GM19328 (cell line): ENCODE data around the gene ZNF581.

Source experiments
- ATAC-seq: cut with Tn5 transposase; IDR thresholded peaks from one replicate; pipeline ENCODE4 v1.9.1; 2021; ENCODE audit warnings: mild to moderate bottlenecking, moderate library complexity; ENCODE audit not compliant: unreplicated experiment

Gene ZNF581

GRCh38 chr19:55611300-55611982 is 32.0 kb upstream of the ZNF581 start:
- ATAC-seq, result no peak

GRCh38 chr19:55611983-55612645 is 31.3 kb upstream of the ZNF581 start:
- ATAC-seq, result no peak

GRCh38 chr19:55613396-55613795 is 30.1 kb upstream of the ZNF581 start:
- no peak for ATAC-seq

- no peak for ATAC-seq
These were observed 29.3 kb upstream of the ZNF581 start for GRCh38 chr19:55613930-55614710.

GRCh38 chr19:55614711-55615542 is 28.5 kb upstream of the ZNF581 start:
- ATAC-seq, result no peak

GRCh38 chr19:55615543-55616394 is 27.7 kb upstream of the ZNF581 start:
- ATAC-seq, result no peak

GRCh38 chr19:55616395-55616875 is 27.0 kb upstream of the ZNF581 start:
- ATAC-seq, result no peak

GRCh38 chr19:55617426-55617825 is 26.0 kb upstream of the ZNF581 start:
- ATAC-seq, result no peak

GRCh38 chr19:55618426-55618825 is 25.0 kb upstream of the ZNF581 start:
- no peak for ATAC-seq

GRCh38 chr19:55619286-55619685 is 24.2 kb upstream of the ZNF581 start:
- no peak for ATAC-seq

GRCh38 chr19:55620410-55621204 is 22.8 kb upstream of the ZNF581 start:
- no peak for ATAC-seq

GRCh38 chr19:55621205-55621672 is 22.2 kb upstream of the ZNF581 start:
- no peak for ATAC-seq

- ATAC-seq, result no peak
These were observed 21.7 kb upstream of the ZNF581 start for GRCh38 chr19:55621673-55622231.

GRCh38 chr19:55622242-55622969 is 21.0 kb upstream of the ZNF581 start:
- ATAC-seq, result no peak

GRCh38 chr19:55623130-55623529 is 20.3 kb upstream of the ZNF581 start:
- no peak for ATAC-seq

GRCh38 chr19:55623561-55623960 is 19.9 kb upstream of the ZNF581 start:
- no peak for ATAC-seq

GRCh38 chr19:55624109-55625003 is 19.1 kb upstream of the ZNF581 start, which contains the start of gene ZNF784:
Gene ZNF784, minus strand, starts transcription at chr19:55624566. Its CDS starts 5 bp downstream, at chr19:55624561.
- ATAC-seq, result peak; percentile 51
